IPS-18a (cell line): ENCODE measurements around the gene REC8.

Source experiments
- H3K27ac ChIP-seq: one replicate; pipeline ENCODE4 v1.5.1; 2013; ENCODE audit warnings: low read length
- H3K27me3 ChIP-seq: one replicate; pipeline ENCODE4 v1.6.1; 2013; ENCODE audit warnings: mild to moderate bottlenecking, low read length; ENCODE audit not compliant: control insufficient read depth, insufficient read depth
- H3K36me3 ChIP-seq: one replicate; pipeline ENCODE4 v1.6.1; 2013; ENCODE audit warnings: low read depth, low read length; ENCODE audit not compliant: control insufficient read depth
- H3K4me1 ChIP-seq: one replicate; pipeline ENCODE4 v1.6.1; 2013; ENCODE audit warnings: low read depth, low read length; ENCODE audit not compliant: control insufficient read depth
- H3K4me3 ChIP-seq: one replicate; pipeline ENCODE4 v1.5.1; 2013; ENCODE audit warnings: low read length
- H3K9ac ChIP-seq: one replicate; pipeline ENCODE4 v1.6.1; 2013; ENCODE audit warnings: mild to moderate bottlenecking, low read length, moderate library complexity
- H3K9me3 ChIP-seq: one replicate; pipeline ENCODE4 v1.6.1; 2013; ENCODE audit warnings: low read depth, low read length; ENCODE audit not compliant: control insufficient read depth

Gene REC8

DNA sequence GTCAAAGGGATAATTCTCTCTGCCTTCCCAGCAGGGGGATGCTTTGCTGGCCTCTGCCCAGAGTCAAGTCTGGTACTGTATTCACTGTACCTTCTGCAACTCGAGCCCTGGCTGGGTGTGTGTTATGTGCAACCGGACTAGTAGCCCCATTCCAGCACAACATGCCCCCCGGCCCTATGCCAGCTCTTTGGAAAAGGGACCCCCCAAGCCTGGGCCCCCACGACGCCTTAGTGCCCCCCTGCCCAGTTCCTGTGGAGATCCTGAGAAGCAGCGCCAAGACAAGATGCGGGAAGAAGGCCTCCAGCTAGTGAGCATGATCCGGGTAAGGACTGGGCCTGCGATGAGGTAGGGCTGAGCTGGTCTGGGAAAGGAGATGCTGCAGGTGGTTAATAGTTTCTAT lies 21.3 kb upstream of the REC8 start:
- Histone ChIP-seq H3K4me1 (peaks cover 6% of the 10 kb centered on the region), H3K4me3 (no peak overlapping the region), H3K9ac (no peak overlapping the region), H3K36me3 (peaks cover 45% of the 10 kb centered on the region), H3K27ac (no peak overlapping the region), H3K27me3 (no peaks in the 10 kb centered on the region), H3K9me3 (no peaks in the 10 kb centered on the region)

DNA sequence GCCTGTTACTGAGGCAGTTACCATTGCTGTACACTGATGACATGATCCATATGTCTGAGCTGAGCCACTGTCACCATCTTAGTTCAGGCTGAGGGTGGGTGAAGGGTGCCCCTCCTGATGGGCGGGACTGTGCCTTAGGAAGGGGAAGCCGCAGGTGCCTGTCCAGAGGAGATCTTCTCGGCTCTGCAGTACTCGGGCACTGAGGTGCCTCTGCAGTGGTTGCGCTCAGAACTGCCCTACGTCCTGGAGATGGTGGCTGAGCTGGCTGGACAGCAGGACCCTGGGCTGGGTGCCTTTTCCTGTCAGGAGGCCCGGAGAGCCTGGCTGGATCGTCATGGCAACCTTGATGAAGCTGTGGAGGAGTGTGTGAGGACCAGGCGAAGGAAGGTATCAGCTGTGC lies 20.9 kb upstream of the REC8 start:
- no peak overlapping the region for H3K27ac ChIP-seq
- no peak overlapping the region for H3K4me3 ChIP-seq
- peaks cover 3% of the 10 kb centered on the region for H3K4me1 ChIP-seq
- no peaks in the 10 kb centered on the region for H3K27me3 ChIP-seq
- H3K9me3 ChIP-seq = no peaks in the 10 kb centered on the region
- H3K36me3 ChIP-seq = peaks cover 50% of the 10 kb centered on the region
- H3K9ac ChIP-seq = no peak overlapping the region

DNA sequence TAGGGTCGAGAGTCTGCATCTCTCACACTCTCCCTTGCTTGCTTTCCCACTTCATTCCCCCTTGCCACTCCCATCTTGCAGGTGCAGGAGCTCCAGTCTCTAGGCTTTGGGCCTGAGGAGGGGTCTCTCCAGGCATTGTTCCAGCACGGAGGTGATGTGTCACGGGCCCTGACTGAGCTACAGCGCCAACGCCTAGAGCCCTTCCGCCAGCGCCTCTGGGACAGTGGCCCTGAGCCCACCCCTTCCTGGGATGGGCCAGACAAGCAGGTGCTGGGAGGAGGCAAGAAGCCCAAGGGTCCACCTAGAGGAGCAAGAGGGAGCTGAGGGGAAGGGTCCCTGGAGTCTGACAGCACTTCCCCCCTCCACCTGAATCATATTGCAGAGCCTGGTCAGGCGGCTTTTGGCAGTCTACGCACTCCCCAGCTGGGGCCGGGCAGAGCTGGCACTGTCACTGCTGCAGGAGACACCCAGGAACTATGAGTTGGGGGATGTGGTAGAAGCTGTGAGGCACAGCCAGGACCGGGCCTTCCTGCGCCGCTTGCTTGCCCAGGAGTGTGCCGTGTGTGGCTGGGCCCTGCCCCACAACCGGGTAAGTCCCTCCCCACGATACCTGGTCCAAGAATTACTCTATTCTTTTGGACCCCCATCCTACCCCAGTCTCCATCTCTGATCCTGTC lies 20.3 kb upstream of the REC8 start:
- Histone ChIP-seq H3K36me3 (peaks cover 51% of the 10 kb centered on the region), H3K4me1 (peaks cover 3% of the 10 kb centered on the region), H3K9ac (no peak overlapping the region), H3K27ac (no peak overlapping the region), H3K9me3 (no peaks in the 10 kb centered on the region), H3K27me3 (no peaks in the 10 kb centered on the region), H3K4me3 (no peak overlapping the region)

DNA sequence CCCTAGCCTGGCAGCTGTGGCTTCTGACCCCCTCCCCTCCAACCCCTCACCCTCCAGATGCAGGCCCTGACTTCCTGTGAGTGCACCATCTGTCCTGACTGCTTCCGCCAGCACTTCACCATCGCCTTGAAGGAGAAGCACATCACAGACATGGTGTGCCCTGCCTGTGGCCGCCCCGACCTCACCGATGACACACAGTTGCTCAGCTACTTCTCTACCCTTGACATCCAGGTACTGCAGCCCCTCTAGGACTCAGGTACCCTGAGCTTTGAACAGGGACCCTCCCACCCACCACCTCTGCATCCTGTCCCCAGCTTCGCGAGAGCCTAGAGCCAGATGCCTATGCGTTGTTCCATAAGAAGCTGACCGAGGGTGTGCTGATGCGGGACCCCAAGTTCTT lies 16.8 kb upstream of the REC8 start:
- no peaks in the 10 kb centered on the region for H3K9me3 ChIP-seq
- H3K27ac ChIP-seq = no peak overlapping the region
- H3K4me3 ChIP-seq = no peak overlapping the region
- H3K4me1 ChIP-seq = no peaks in the 10 kb centered on the region
- no peak overlapping the region for H3K9ac ChIP-seq
- no peaks in the 10 kb centered on the region for H3K27me3 ChIP-seq
- H3K36me3 ChIP-seq = peaks cover 63% of the 10 kb centered on the region

DNA sequence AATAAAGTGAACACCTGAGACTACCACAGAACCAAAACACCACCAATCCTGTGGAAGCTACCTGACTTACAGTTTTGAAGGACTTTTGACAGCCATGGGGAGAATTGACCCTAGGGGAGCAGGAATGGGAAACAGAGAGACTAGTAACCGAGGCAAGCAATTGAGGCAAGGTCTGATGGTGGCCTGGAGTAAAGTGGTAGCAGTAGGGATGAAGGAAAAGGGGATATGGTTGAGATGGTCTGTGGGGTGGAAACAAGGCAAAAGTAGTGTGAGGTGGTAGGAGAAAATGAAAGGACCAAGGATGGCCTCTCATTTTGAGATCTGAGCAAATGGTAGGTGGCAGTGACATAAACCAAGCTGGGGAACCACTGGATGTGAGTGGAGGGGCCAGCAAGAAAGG lies 15.0 kb upstream of the REC8 start:
- H3K36me3 ChIP-seq = peaks cover 53% of the 10 kb centered on the region

DNA sequence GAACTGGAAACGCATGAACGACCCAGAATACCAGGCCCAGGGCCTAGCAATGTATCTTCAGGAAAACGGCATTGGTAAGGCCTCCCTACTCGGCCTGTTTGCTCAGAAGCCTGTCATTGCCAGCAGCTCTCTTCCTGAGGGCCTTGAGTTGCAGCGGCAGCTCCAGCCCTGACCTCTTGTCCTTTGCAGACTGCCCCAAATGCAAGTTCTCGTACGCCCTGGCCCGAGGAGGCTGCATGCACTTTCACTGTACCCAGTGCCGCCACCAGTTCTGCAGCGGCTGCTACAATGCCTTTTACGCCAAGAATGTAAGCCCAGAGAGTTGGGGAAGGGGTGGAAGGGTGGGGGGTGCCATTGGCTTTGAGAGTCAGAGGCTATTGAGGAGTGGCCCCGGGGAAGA lies 14.5 kb upstream of the REC8 start:
- H3K27me3 ChIP-seq = no peaks in the 10 kb centered on the region
- H3K9me3 ChIP-seq = no peaks in the 10 kb centered on the region
- no peak overlapping the region for H3K4me3 ChIP-seq
- H3K36me3 ChIP-seq = peaks cover 50% of the 10 kb centered on the region
- H3K4me1 ChIP-seq = peaks cover 6% of the 10 kb centered on the region
- no peak overlapping the region for H3K27ac ChIP-seq
- no peak overlapping the region for H3K9ac ChIP-seq

More for the DNA sequence above, 15.0 kb upstream of the REC8 start:
- H3K9me3 ChIP-seq = no peaks in the 10 kb centered on the region
- H3K27me3 ChIP-seq = no peaks in the 10 kb centered on the region
- no peak overlapping the region for H3K27ac ChIP-seq
- no peak overlapping the region for H3K4me3 ChIP-seq
- no peak overlapping the region for H3K9ac ChIP-seq
- peaks cover 6% of the 10 kb centered on the region for H3K4me1 ChIP-seq

DNA sequence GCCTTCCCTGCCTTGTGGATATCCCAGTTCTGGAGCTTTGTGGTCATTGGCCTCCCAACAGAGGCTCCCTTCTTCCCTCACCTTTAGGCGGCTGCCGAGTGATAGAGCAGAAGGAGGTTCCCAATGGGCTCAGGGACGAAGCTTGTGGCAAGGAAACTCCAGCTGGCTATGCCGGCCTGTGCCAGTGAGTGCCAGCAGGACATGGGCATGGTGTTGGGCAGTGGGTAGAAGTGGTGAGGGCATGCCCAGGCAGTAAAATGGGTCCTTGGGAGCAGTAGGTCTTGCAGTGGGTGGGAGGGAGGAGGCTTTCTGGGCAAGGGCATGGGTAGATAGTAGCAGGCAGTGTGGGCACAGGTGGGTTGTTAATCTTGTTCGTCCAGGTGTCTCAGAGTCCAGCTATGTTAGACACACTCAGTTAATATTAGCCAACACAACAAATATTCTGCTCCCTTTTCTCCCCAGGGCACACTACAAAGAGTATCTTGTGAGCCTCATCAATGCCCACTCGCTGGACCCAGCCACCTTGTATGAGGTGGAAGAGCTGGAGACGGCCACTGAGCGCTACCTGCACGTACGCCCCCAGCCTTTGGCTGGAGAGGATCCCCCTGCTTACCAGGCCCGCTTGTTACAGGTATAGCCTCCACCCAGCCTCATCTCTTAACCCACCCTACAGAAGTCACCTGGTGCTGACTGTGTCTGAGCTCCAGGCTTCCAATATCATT lies 11.9 kb upstream of the REC8 start:
- Histone ChIP-seq H3K9ac (no peak overlapping the region), H3K27ac (no peak overlapping the region), H3K4me1 (peaks cover 6% of the 10 kb centered on the region), H3K36me3 (peaks cover 45% of the 10 kb centered on the region), H3K27me3 (no peaks in the 10 kb centered on the region), H3K9me3 (no peaks in the 10 kb centered on the region), H3K4me3 (no peak overlapping the region)

DNA sequence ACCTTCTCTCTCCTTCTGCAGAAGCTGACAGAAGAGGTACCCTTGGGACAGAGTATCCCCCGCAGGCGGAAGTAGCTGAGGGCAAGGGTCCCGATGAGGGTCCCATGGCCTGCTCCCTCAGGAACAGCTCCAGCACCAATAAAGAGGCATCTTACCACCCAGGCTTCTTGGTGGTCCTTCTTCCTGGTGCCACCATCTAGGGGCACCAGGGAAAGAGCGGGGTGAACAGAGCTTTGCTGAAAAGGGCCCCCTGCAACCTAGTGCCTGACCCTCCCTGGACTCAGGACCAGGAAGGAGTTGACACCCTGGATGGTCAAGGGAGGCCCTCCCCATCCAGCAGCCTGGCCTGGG lies 11.4 kb upstream of the REC8 start:
- Histone ChIP-seq H3K27me3 (no peaks in the 10 kb centered on the region), H3K9ac (no peak overlapping the region), H3K4me3 (no peak overlapping the region), H3K9me3 (no peaks in the 10 kb centered on the region), H3K27ac (no peak overlapping the region), H3K4me1 (peaks cover 6% of the 10 kb centered on the region), H3K36me3 (peaks cover 44% of the 10 kb centered on the region)

DNA sequence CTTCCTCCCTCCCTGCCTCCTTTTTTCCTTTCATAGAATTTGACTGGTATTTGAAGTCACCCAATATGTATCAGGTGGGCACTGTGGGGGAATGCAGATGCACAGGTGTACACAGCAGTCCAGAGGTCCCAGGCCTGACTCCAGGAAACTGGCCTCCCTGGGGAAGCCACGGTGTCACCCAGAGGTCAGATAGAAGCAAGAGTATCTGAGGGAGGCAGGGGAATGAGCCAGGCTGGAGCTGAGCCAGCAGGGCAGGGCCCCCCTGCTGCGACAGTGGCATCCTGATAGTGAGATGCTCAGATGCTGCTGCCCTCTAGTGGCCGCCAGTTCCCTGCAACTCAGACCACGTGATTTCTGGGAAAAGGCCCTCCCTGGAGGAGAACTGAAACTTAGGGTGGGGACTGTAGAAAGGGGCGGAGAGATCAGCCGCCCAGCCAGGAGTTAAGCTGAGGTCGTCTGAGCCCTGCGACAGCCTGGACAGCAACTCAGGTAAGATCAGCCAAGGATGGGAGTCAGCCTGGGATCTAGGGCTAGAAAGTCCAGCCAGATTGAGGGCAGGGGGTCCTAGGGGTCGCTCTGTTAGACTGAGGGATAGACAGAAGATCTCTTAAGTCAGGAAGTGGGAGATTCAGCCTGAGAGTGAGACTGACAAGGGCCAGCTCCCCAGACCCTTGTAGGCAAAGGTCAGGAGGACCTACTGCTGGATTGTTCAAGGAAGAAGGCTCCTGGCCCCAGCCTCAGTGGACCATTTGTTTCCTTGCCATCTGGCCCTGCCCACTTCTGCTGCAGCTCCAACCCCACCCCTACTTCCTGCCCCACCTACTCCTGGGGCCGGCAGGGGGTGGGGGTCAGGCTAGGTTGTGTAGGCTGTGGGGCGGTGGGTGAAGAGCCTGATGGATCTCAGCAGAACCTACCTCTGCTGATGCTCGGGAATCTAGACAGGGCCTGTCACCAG lies 10.8 kb upstream of the REC8 start, which contains the start of gene IRF9:
IRF9 (plus strand) TSS at position 416 of the 955 bp plus-strand sequence. CDS start 880 bp downstream, outside the sequence.
- Histone ChIP-seq H3K36me3 (peaks cover 37% of the 10 kb centered on the region), H3K27ac (no peak within 1 kb of the TSS)

DNA sequence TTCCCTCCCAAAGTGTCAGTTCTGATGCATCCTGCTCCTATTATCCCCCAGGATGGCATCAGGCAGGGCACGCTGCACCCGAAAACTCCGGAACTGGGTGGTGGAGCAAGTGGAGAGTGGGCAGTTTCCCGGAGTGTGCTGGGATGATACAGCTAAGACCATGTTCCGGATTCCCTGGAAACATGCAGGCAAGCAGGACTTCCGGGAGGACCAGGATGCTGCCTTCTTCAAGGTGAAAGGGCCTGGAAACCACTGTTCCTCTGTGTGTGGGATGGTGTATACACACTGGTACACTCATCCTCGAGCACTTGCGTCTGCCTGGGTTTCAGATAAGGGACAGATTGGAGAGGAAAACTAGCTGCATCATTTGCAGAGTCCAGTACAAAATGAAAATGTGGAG lies 9.8 kb upstream of the REC8 start:
- no peaks in the 10 kb centered on the region for H3K9me3 ChIP-seq
- no peak overlapping the region for H3K4me3 ChIP-seq
- H3K36me3 ChIP-seq = peaks cover 32% of the 10 kb centered on the region
- H3K4me1 ChIP-seq = peaks cover 6% of the 10 kb centered on the region
- H3K9ac ChIP-seq = no peak overlapping the region
- no peaks in the 10 kb centered on the region for H3K27me3 ChIP-seq
- H3K27ac ChIP-seq = no peak overlapping the region

More for the DNA sequence above, 10.8 kb upstream of the REC8 start, which contains the start of gene IRF9:
- peak within 1 kb of the TSS; percentile 35 for H3K4me3 ChIP-seq
- H3K9ac ChIP-seq = no peak within 1 kb of the TSS
- no peaks in the 10 kb centered on the region for H3K27me3 ChIP-seq
- H3K9me3 ChIP-seq = no peaks in the 10 kb centered on the region
- peaks cover 6% of the 10 kb centered on the region for H3K4me1 ChIP-seq

DNA sequence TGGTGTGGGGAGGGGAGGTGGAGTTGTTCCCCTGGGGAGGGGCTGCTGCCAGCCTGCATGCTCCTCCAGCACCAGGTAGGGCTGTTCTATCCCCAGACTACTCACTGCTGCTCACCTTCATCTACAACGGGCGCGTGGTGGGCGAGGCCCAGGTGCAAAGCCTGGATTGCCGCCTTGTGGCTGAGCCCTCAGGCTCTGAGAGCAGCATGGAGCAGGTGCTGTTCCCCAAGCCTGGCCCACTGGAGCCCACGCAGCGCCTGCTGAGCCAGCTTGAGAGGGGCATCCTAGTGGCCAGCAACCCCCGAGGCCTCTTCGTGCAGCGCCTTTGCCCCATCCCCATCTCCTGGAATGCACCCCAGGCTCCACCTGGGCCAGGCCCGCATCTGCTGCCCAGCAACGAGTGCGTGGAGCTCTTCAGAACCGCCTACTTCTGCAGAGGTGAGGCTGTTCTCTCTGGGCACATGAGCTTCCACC lies 7.3 kb upstream of the REC8 start:
- Histone ChIP-seq H3K9me3 (no peaks in the 10 kb centered on the region), H3K4me1 (peaks cover 6% of the 10 kb centered on the region), H3K27ac (no peak overlapping the region), H3K9ac (no peak overlapping the region), H3K27me3 (no peaks in the 10 kb centered on the region), H3K36me3 (peaks cover 20% of the 10 kb centered on the region), H3K4me3 (no peak overlapping the region)
